ENCODE data around the gene WNT11. TPM values are rescaled to one million over a fixed set of nuclear protein-coding genes. Genes with fewer than 3 reads are reported as not detected.

WNT11 gene
- total and polyA plus RNA-seq, 2 of the 13 experiments (the other 11 are each of a cell fraction or from before 2014, with no cell fraction given), result 0.34 to 0.66 TPM

GRCh38 chr11:76235233-76236091, 29.2 kb upstream of the WNT11 start (continued):
- TF ChIP-seq ASH2L (IDR thresholded peaks at IDR 0.05; ENCODE audit: insufficient read length, low read depth, low read length) (peak; percentile 68), TGIF2 (CRISPR knock-in tag; IDR thresholded peaks at IDR 0.05) (peak; percentile 87), ARID5B (CRISPR knock-in tag; IDR thresholded peaks at IDR 0.05) (peak; percentile 24; the same call in 1 of the 2 replicates), NFKB2 (CRISPR knock-in tag; IDR thresholded peaks at IDR 0.05; ENCODE audit: borderline replicate concordance) (0 out of 2 replicates have a peak, but pooled peaks have one; percentile 24), RFXAP (CRISPR knock-in tag; IDR thresholded peaks at IDR 0.05; ENCODE audit: borderline replicate concordance) (0 out of 2 replicates have a peak, but pooled peaks have one; percentile 5), ZNF3 (CRISPR knock-in tag; IDR thresholded peaks at IDR 0.05) (peak; percentile 50; the same call in 1 of the 2 replicates), MAF1 (CRISPR knock-in tag; IDR thresholded peaks at IDR 0.05; ENCODE audit: borderline replicate concordance) (peak; percentile 86), ATAD3A (CRISPR knock-in tag; IDR thresholded peaks at IDR 0.05) (no peak), CENPX (CRISPR knock-in tag; IDR thresholded peaks at IDR 0.05) (no peak), KLF9 (CRISPR knock-in tag; IDR thresholded peaks at IDR 0.05; ENCODE audit: low read depth) (peak; percentile 67; the same call in 1 of the 2 replicates), HMGXB3 (CRISPR knock-in tag; IDR thresholded peaks at IDR 0.05; ENCODE audit: borderline replicate concordance) (peak; percentile 98), ZNF143 (CRISPR knock-in tag; IDR thresholded peaks at IDR 0.05) (0 out of 2 replicates have a peak, but pooled peaks have one; percentile 2), THAP7 (CRISPR knock-in tag; IDR thresholded peaks at IDR 0.05) (peak; percentile 21; the same call in 1 of the 2 replicates), MXD4 (CRISPR knock-in tag; IDR thresholded peaks at IDR 0.05) (peak; percentile 70), NFKBIZ (CRISPR knock-in tag; IDR thresholded peaks at IDR 0.05) (0 out of 2 replicates have a peak, but pooled peaks have one; percentile 19), ZNF773 (CRISPR knock-in tag; IDR thresholded peaks at IDR 0.05; ENCODE audit: borderline replicate concordance) (no peak), ZNF10 (CRISPR knock-in tag; IDR thresholded peaks at IDR 0.05; ENCODE audit: borderline replicate concordance, low read depth) (no peak), ZNF572 (CRISPR knock-in tag; IDR thresholded peaks at IDR 0.05) (peak; percentile 85; the same call in 1 of the 2 replicates)
